Endothelial cell of umbilical vein (primary cell): ENCODE data around the gene BORCS5.

Source experiments
- EZH2 ChIP-seq: IDR thresholded peaks from 2 replicates; pipeline ENCODE4 v1.6.1; 2012; ENCODE audit warnings: borderline replicate concordance, low read depth, mild to moderate bottlenecking, moderate library complexity, low read length, inconsistent platforms; ENCODE audit not compliant: severe bottlenecking
- MYC ChIP-seq: IDR thresholded peaks from one replicate; pipeline ENCODE4 v1.6.1; 2011; ENCODE audit warnings: mild to moderate bottlenecking, low read depth, low read length
- POLR2A ChIP-seq: IDR thresholded peaks from 2 replicates; pipeline ENCODE4 v1.6.1; 2012; ENCODE audit warnings: low read depth, mild to moderate bottlenecking, control low read depth, low read length
- TF ChIP-seq, protein P1 (sequence below), 2 donors: IDR thresholded peaks; 1 replicate in 1 of 2; 2 replicates in 1 of 2; pipeline ENCODE4 v1.5.1; 2011; ENCODE audit warnings: low read length in 2 of 2, mild to moderate bottlenecking in 2 of 2, moderate library complexity in 2 of 2, control low read depth in 1 of 2, inconsistent platforms in 1 of 2, low read depth in 1 of 2; ENCODE audit not compliant: insufficient read depth in 1 of 2; ENCODE audit errors: extremely low read depth in 1 of 2
- TF ChIP-seq, protein P2 (sequence below): IDR thresholded peaks from 2 replicates; pipeline ENCODE4 v1.6.1; 2011; ENCODE audit not compliant: insufficient read depth, insufficient read length

DNA sequence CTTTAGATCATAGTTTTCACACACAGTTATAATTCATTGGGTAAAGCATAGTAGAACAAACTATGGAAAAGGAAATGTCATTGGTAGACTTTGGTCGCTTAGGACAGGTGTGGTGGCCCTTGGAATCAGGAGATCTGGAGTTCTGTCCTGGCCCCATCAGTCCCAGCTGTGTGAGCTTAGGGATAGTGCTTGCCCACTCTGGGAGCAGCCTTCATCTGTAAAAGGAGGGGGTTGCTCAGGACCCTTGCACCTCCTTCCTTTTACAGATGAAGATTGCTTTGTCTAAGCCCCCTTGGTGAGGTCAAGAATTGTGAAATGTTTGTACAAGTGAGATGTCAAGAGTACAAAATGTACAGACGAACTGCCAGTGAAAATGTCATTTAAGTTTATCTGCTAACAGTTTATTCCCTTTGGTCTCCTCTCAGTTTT lies 93.2 kb downstream of the BORCS5 start:
- TF ChIP-seq, protein P1, sequence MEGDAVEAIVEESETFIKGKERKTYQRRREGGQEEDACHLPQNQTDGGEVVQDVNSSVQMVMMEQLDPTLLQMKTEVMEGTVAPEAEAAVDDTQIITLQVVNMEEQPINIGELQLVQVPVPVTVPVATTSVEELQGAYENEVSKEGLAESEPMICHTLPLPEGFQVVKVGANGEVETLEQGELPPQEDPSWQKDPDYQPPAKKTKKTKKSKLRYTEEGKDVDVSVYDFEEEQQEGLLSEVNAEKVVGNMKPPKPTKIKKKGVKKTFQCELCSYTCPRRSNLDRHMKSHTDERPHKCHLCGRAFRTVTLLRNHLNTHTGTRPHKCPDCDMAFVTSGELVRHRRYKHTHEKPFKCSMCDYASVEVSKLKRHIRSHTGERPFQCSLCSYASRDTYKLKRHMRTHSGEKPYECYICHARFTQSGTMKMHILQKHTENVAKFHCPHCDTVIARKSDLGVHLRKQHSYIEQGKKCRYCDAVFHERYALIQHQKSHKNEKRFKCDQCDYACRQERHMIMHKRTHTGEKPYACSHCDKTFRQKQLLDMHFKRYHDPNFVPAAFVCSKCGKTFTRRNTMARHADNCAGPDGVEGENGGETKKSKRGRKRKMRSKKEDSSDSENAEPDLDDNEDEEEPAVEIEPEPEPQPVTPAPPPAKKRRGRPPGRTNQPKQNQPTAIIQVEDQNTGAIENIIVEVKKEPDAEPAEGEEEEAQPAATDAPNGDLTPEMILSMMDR (IDR thresholded peaks at IDR 0.05; ENCODE audit: extremely low read depth in 1 of 2, insufficient read depth in 1 of 2, low read depth in 1 of 2, low read length in 2 of 2) = no peak
- no peak for TF ChIP-seq EZH2
- no peak for TF ChIP-seq MYC
- TF ChIP-seq POLR2A = no peak
- TF ChIP-seq, protein P2, sequence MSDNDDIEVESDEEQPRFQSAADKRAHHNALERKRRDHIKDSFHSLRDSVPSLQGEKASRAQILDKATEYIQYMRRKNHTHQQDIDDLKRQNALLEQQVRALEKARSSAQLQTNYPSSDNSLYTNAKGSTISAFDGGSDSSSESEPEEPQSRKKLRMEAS = no peak
